ENCODE data around the gene PIGW. TPM values are rescaled to one million over a fixed set of nuclear protein-coding genes. Genes with fewer than 3 reads are reported as not detected.

Gene PIGW, protein sequence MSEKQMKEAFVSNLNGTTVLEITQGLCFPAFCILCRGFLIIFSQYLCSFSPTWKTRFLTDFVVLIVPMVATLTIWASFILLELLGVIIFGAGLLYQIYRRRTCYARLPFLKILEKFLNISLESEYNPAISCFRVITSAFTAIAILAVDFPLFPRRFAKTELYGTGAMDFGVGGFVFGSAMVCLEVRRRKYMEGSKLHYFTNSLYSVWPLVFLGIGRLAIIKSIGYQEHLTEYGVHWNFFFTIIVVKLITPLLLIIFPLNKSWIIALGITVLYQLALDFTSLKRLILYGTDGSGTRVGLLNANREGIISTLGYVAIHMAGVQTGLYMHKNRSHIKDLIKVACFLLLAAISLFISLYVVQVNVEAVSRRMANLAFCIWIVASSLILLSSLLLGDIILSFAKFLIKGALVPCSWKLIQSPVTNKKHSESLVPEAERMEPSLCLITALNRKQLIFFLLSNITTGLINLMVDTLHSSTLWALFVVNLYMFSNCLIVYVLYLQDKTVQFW
- polyA plus RNA-seq (ENCODE audit: insufficient read length in 4 of 4) = 10 to 100 TPM in 3 of 4 donors, 1 to 10 TPM in 1; 9.4 to 14.9 (median 12.6) TPM

DNA sequence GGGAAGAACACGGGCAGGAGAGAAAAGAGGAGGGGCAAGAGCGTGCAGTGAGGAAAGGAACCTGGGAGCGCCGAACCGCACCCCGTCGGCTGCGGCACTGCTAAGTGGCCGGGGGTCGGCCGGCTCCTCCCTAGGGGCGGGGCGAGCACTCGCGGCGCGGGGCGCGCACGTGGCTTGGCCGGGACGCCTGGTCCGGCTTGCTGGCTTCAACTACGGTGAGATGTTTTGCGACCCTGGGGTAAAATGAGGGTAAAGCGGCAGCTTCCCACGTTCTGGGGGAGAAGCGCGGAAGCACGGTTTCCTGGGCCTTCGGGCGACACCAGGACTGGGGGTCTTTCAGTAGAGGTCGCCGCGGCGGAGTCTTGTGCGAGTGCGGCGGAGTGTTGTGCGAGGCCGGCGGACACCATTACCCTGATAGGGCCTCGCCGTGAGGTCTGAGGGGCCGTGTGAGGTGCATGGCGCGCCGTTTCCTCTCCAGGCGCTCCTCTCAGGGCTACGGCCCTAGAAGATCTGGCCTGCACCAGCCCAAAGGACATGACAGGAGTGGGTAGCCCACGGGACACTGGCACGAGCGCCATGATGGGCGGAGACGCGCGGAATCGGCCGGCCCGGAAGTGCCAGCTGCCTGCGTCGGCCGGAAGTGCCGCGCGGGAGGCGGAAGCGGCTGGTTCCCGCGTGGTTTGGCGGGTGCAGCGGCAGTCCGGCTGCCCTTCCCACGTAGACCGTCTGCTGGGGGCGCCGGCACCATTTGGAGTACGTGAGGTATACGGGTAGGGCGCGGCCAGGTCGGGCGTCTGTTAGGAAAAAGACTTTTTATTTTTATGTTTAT lies at the start of gene PIGW, which contains the start of gene MYO19:
Gene PIGW (plus strand): TSS at position 148 of the 829 bp plus-strand sequence. CDS start 2,115 bp downstream, outside the sequence.
Gene MYO19 (minus strand): TSS at position 29 of the 829 bp plus-strand sequence. CDS start 2,330 bp downstream, outside the sequence.
- peak; percentile 65 to 71 (median 70) for DNase-seq (ENCODE audit: low read depth in 4 of 4, low spot score in 3 of 4)

DNA sequence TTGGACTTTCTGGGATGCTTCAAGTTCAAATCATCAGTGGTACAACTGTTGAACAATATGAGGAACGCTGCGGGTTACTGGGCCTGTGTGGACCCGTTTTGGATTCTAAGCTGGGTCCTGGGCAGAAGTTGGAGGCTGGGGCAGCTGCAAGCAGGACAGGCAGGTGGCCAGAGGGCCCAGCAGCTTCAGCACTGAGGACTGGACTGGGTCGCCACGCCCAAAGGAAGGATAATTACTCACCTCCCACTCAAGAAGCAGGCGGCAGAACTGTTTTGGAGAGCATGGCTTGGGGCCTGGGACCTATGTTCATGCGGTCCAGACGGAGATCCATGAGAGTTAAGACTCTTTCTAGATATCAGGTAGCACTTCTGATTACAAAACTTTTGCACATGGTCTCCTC lies 49.8 kb upstream of the PIGW start:
- DNase-seq (ENCODE audit: low read depth in 4 of 4, low spot score in 3 of 4) = no peak

DNA sequence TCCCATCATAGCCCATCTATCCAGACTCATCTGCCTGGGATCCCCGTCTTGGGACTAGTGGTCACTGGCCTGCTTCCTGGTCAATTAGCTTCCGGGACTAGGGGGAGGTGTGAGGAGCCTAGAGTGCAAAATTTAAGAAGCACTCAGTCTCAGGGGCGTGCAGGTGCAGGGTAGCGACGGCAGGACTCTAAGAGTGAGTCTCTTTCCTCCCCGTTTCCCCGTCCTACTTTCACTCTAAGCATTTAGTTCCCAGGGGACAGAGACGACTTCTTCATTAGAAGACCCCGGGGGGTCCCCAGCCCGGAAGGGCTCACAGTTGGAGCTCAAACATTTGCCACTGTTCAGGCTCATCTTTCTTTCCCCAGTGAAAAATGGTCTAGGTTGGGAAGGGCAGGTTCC lies 49.0 kb upstream of the PIGW start:
- DNase-seq (ENCODE audit: low read depth in 4 of 4, low spot score in 3 of 4) = no peak

DNA sequence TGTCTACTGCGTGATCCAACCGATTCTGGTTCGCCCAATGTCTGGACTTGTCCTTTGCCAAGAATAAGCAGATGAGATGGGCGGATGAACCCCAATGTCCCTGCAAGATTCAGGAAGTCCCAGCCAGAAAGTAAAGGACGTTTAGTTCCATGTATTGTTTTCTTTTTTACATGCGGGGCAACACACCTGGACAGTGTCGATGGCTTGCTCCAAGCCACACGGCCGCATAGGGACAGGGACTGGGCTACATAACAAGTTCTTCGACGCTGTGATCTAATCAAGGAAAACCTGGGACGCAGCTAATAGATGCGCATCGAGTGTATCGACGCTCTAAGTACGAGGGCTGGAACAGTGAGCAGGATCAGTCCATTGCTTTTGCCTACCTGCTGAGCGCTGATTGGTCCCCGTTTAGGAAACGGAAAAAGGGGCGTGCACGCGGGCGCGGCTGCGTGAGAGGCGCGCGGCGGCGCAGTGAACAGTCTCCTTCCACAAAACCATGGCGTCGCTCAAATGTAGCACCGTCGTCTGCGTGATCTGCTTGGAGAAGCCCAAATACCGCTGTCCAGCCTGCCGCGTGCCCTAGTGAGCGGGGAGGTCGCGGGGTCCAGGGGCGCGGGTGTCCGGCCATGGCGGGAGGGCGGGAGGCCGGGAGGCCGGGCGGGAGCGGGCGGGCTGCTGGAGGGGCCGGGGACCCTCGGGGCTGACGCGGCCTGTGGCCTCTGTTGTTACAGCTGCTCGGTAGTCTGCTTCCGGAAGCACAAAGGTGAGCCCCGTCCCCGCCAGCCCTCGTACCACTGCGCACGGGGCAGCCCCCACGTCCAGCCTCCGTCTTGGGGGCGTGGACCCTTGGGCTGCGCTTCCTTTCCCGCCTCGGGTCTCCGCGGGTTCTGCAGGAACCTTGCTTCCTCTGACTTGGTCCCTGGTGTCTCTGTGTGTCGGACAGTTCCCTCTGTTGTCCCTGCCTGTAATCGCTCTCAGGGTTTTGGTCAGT lies 48.3 kb upstream of the PIGW start, which contains the start of gene ZNHIT3:
Gene ZNHIT3 (plus strand): TSS at position 478 of the 991 bp plus-strand sequence. CDS start 19 bp downstream, at position 497.
- peak; percentile 80 to 86 (median 84) for DNase-seq (ENCODE audit: low read depth in 4 of 4, low spot score in 3 of 4)

DNA sequence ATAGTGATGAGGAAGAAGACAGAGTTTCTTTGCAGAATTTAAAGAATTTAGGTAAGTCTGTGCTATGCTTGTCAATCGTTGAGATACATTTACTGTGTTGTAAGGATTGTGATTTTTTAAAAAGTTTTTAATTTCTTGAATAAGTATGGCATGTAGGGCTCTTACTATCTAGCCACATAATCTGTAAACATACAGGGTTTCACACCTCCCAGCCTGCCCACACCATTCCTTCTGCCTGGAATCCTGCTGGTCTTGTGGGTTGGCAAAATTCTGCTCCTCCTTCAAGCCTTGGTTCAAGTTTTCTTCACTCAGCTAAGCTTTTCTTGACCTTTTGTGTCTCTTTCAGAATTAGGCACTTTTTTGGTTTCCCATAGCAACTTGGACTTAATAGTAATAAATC lies 40.8 kb upstream of the PIGW start:
- no peak for DNase-seq (ENCODE audit: low read depth in 4 of 4, low spot score in 3 of 4)

DNA sequence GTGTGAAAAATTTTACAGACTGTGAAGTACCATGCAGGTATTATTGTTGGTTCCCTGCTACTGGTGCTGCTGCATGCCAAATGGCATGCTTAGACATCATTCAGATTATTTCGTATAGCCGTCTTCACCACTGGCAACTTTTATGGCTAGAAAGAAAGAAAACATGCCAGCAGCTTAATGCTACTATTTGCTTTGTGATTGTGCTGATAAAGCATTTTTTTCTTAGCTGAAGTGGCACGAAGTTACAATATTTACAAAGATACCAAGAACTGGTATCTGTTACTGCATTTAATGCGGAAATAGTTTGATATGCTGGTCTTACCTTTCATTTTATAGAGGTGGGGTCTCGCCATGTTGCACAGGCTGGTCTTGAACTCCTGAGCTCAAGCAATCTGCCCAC lies 40.1 kb upstream of the PIGW start:
- DNase-seq (ENCODE audit: low read depth in 4 of 4, low spot score in 3 of 4) = no peak

DNA sequence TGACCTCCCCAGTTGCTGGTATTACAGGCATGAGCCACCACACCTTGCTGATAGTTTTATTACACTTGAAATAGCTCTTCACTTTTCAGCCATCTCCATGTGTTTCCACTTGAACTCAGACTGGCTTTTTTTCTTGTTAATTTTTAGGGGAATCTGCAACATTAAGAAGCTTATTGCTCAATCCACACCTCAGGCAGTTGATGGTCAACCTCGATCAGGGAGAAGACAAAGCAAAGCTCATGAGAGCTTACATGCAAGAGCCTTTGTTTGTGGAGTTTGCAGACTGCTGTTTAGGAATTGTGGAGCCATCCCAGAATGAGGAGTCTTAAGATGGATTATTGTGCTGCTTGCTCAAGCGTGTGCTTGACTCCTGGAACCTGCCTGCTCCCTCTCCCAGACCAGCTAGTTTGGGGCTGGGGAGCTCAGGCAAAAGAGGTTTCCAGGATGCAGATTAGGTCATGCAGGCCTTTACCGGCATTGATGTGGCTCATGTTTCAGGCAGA lies 39.7 kb upstream of the PIGW start:
- DNase-seq (ENCODE audit: low read depth in 4 of 4, low spot score in 3 of 4) = no peak

DNA sequence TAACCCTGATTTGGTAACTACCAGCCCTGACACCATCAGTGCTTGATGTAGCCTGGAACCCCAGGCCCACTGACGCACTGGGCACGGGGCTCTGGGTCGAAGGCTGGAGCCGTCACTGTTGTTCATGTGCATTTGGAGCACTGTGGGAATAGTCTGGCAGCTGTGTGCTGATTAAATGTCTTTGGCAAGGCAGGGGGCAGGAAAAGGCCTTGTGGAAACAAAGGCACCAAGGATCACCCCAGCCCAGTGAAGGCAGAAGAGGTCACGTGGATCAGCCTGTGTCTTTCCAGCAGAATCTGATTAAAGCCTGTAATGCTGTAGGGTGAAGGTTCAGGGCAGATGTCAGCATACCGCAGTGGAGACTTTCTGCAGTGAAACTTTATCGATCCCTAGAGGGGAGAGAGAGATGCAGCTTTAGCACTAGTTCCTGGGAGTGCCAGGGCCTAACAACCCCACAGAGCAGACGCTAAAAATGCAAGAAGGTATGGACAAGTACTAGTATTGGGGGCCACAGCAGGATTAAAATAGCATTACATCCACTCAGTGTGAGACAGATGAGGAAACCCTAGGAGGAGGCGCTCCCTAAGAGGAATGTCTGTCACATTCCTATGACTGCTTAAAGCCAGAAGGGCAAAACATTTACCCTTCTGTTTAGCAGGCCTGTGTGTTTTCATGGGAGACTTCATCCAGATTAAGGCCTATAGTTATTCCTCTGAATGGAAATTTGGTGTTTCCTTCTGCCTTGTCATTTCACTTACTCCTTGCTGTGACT lies 38.6 kb upstream of the PIGW start:
- DNase-seq (ENCODE audit: low read depth in 4 of 4, low spot score in 3 of 4) = no peak

DNA sequence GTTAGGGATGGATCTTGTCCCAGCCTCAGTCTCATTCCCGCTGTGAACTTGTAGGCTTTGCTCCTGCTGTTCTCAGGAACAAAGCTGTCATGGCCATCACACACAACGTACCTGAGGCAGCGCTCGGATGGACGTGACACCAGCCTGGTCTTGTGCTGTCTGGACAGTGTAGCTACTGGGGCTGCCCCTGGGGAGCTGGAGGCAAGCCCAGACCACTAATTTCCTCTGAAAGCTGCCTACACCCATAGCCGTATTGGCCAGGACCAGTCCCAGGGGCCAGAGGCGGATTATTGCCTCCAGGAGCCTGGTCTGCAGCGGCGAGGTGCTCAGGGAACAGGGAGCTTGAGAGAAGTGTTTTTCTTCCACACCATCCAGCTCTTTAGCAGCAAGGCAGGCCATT lies 36.6 kb upstream of the PIGW start:
- DNase-seq (ENCODE audit: low read depth in 4 of 4, low spot score in 3 of 4) = no peak

DNA sequence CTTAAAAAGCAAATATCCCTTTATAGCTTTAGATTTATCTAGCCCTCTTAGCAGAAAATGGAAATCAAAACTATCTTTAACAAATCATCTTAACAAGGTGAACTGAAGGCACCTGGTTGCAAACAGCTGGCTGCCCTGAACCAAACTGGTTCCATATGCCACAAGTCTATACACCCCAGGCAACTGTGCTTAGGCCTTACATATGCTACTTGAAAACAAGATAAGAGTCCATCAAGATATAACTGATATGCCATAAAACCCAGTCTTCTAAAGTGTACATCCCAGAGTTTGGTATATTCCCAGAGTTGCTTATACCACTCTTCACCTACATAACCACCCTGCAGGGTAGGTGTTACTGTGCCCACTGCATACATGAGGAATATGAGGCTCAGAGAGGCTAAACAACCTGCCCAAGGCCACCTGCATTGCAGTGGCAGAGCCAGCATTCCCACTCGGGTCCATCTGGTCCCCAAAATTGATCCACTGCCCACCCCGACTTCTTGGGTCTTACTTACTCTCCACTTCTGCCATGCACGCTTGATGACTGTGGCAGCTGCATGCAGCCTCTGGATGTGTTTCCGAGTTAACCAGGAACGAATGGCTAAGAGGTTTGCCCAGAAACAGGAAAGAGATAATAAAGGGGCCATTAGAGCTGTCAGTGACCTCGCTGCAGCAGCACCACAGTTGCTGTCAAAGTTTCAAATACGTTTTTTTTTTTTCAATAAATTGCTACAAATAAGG lies 36.1 kb upstream of the PIGW start:
- DNase-seq (ENCODE audit: low read depth in 4 of 4, low spot score in 3 of 4) = no peak

DNA sequence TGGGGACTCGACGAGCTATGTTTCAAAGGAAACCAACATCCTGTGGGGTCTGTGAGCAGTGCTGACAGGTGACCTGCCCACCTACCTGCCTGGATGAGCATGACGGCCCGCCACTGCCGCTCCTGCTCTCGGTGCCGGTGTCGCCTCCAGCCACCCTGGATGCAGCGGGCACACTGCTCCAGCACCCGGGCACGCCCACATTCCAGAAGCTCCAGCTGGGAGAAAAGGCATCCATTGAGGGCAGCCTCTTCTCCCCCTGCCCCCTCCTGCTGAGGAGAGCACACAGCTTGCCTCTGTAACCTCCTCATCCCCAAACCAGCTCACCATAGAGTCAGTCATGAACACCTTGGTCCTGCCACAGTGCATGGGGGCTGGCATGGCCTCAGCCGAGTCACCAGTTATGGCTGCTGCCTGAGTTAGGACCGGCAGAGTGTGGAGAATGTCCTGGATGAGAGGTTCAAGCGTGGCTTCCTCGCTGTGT lies 34.0 kb upstream of the PIGW start:
- DNase-seq (ENCODE audit: low read depth in 4 of 4, low spot score in 3 of 4) = no peak

DNA sequence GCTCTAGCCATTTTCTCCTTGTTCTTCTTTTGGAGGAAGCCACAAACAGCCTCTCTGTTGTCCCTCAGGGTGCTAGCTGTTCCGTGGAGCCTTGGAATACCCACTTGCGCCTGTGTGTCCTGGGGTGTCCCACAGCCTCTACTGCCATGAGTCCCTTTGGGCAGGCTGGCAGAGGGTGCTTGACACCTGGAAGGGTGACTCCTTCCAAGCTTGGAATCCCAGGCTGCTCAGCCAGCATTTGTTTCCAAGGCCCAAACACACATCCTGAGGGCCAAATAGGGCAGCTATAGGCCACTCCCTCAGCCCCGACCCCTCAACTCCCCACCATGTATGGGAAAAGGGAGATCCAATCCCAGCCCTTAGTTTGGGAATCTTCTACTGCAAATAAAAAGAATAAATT lies 33.4 kb upstream of the PIGW start:
- DNase-seq (ENCODE audit: low read depth in 4 of 4, low spot score in 3 of 4) = no peak

DNA sequence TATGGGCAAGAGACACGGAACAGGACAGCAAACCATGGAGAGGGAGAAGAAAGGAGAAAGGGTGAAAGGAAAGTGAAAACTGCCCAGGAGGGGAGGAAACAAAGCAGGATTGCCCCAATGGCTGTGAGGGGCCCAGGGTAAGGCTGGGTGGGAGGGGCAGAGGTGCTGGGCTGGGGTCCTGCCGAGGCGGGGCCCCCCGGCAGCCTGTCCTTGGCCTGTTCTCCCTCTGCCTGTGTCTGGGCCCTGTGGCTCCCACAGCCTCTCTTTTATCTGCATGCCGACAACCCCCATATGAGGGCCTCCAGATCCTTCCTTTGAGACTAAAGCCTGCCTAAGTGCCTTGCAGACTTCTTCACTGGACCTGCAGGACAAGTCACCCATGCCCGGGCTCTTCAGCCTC lies 32.8 kb upstream of the PIGW start:
- no peak for DNase-seq (ENCODE audit: low read depth in 4 of 4, low spot score in 3 of 4)

DNA sequence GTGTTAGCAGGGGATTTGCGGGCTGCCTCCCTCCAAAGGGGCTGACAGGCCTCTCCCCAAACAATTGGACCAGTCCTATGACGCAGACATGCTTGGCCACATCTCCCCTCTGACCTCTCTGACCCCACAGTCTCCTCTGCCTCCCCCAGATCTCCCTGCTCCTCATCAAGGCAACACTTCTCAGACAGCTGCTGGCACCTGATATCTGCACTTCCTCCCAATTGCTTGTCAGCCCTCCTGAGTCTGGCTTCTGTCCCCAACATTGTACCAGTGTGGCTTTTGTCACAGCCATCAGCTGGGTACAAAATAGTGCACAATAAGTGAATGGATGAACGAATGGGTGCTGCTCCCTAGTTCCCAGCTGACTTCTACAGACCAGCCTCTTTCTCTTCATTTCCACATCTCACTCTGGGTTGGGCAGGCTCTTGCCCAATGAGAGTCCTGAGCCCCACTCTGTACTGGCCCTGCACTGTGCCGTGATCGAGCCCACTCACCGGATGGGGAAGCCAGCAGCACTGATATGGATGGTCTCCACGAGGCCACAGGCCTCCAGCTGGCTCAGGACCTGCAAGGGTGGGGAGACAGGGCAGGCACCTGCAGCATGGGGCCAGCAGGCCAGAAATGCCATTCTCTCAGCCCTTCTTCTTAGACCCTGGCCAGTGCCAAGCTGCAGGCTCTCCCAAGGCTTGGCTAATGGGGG lies 31.2 kb upstream of the PIGW start:
- DNase-seq (ENCODE audit: low read depth in 4 of 4, low spot score in 3 of 4) = no peak

DNA sequence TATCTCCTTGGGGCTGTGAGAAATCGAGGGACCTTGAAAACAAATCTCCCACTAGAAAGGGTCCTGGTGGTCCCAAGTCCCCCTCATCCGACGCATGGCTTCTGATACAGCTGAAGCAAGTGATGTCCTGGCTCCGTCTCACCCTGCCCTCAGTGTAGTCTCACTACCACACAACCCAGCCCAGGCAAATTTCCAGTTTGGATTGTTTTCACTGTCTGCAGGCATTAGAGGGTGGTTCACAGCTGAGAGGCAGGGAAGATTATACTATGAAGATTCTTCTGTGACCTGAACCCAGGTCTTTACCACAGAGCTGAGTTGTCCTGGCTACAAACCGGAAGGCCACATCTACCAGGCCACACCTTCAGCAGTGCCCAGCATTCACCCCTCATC lies 30.6 kb upstream of the PIGW start:
- no peak for DNase-seq (ENCODE audit: low read depth in 4 of 4, low spot score in 3 of 4)

DNA sequence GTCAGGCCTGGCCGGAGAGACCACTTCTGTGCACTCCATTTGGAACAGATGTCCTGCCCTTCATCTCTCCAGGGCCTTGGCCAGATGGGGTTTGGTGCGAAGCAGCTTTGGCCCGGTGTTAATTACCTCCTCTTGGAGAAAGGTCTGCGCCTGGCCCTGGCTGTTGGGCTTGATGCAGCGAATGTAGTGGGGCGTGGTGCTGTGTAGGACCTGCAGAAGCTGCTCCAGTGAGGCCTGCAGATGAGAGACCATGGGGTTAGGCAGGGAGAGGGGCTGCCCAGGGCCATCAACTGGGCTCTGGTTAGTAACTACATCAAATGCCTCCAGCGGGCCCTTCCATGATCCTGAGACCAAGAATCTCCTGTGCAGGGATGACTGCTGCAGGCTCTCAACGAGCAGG lies 29.6 kb upstream of the PIGW start:
- no peak for DNase-seq (ENCODE audit: low read depth in 4 of 4, low spot score in 3 of 4)

DNA sequence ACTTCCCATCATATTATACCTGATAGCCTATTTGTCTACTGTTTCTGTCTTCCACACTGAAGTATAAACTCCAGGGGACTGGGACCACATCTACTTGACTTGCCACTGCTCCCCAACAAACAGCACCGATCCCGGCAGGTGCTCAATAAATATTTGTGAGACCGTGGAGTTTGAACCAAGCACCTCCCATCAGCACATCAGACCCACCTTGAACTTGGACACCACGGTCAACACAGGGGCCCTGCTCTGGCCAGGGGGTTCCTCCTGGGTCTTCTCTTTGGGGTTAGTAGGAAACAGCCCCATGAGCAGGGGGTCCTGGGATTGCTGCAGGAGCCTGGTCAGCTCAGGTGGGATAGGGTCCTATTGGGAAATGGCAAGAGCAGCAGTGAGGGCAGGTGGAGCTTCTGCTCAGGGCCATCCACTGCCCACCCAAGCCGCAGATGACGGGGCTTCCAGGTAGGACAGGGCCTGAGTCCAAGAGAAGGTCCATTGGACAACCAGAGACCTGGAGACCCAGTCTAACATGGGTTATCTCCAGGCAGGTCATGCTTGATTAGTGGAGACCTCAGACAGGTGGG lies 28.4 kb upstream of the PIGW start:
- DNase-seq (ENCODE audit: low read depth in 4 of 4, low spot score in 3 of 4) = no peak

All from left renal pelvis (tissue), 4 donors.